ENCODE measurements around the gene RBM4B.
"Not testable (repeated sequence)": the region's sequence is repeated elsewhere in the genome, so short reads cannot be mapped to it uniquely, and the experiment has no call there.

Gene RBM4B

DNA sequence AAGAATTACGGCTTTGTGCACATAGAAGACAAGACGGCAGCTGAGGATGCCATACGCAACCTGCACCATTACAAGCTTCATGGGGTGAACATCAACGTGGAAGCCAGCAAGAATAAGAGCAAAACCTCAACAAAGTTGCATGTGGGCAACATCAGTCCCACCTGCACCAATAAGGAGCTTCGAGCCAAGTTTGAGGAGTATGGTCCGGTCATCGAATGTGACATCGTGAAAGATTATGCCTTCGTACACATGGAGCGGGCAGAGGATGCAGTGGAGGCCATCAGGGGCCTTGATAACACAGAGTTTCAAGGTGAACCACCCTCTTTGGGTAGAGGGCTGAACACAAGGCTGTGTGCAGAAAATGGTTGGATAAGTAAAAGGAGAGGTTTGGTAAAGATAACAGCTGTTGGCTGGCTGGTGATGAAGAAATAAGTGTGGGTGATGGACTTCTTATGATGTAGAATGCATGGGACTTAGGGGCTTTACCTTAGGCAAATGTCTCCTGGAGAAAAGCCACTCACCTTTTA, 37.8 kb downstream of the RBM4B start:
- not testable (repeated sequence) for DNase-seq (ENCODE audit: low read depth)

DNA sequence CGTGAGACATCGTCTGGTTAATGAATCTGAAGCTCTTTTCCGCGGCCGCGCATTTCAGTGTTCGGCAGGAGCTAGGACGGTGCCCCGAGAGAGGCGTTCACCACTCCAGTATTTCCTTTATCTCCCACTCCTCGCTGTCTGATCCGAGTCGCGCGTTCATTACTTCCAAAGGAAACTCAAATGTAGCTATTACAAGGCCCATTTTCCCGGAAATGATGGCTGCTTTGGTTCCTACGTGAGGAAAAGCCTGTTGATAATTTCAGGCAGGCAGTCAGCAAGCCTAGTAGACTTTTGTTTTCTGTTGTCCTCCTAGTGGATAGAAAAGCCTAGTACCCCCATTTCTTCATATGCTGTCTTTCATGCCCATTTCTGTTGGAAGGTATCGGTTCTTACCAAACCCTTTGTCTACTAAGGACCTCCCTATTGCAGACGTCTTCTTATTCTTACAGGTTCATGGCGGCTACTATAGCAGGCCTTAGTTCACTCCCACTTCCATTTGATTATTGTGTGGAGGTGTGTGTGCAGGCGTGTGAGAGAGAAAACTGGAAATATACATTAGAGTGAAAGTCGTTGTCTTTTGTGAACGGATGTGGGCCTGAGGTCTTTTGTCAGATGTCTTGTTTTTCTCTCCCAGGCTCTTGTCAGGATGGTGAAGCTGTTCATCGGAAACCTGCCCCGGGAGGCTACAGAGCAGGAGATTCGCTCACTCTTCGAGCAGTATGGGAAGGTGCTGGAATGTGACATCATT, 38.4 kb downstream of the RBM4B start:
- peak; percentile 28 for DNase-seq (ENCODE audit: low read depth)

DNA sequence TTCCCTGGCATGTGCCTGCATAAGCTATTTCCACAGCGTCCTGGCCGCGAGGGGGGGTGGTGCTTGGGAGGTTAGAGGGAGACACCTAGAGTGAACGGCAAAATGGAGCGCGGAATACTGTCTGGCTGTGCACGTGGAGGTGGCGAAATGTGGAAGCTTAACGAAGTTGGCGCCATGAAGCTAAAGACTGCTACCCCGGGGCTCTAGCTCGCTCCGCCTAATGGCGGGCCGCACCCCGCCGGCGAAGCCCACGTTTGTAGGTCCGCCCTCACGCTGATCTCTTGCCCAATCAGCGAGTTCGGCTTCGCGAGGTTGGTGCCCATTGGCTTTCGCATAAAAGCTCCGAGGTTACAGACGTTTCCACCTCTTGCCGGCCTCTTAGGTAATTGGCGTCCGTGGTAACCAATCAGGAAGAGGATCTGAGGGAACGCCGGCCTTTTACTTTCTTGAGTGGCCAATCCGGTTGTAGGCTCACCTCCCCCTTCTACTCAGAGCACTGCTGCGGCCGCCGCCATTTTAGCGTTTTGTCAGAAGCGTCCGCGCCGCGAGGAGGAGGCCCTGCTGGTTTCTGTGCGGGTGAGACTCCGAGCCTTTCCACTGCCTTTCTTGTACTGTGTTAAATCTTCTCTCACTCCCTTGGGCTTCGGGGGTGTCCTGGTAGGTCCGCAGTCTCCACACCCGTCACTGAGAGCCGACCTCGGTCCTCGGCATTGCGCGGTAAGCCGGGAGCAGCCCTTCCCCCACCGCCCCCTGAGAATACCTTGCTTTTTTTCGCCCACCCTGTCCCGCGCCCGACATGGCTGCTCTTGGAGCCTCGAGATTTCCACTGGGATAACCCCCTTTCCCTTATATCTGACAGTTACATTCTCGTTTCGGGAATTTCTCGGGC, 39.3 kb downstream of the RBM4B start, which contains the start of gene RBM4:
TSS of gene RBM4 (plus strand) at position 527 of the 889 bp plus-strand sequence. CDS start 1,009 bp downstream, outside the sequence.
- peak; percentile 100 for DNase-seq (ENCODE audit: low read depth)

DNA sequence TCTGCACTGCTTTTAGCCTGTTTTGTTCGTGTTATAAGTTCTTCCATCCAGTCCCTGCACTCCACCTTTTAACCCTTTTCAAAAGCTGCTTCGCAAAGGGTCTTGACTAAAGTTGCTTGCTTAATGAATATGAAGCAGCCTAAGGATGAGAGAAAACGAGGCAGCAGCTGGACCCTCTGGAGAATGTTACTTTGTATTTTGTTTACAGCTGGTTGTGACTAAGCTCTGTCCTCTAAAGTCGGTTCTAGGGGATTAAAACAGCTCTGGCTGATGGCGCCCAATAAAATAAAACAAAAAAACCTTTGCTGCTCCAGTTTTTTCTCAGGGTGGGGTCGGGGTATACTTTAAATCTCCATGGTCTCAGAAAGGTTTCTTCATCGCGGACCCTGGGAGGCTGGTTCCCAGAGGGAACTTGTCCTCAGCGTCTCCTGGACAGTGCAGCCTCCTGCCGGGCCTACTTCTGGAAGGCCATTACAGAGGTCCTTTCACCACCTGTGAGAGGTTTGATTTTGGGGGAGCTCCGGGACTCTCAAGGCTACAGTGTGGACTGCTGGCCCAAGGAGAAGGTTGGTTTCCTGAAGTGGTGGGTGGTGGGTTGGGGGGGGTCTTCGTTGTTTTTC, 40.0 kb downstream of the RBM4B start:
- no peak for DNase-seq (ENCODE audit: low read depth)

DNA sequence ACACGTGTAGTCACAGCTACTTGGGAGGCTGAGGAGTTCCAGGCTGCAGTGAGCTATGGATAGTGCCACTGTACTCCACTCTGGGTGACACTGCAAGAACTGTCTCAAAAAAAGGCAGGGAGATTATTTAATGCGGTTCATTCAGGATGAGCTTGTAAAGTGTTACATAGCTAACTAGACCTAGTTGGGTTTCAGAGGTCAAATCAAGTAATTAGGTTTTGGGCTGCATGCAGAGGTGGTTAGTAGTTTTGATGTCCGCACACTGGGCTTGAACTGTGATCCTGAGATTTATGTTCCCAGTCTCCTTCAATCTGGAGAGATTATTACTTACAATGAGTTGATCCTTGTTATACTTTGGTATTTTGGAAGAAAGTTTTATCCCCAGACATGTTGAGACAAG, 41.3 kb downstream of the RBM4B start:
- DNase-seq (ENCODE audit: low read depth), result no peak

DNA sequence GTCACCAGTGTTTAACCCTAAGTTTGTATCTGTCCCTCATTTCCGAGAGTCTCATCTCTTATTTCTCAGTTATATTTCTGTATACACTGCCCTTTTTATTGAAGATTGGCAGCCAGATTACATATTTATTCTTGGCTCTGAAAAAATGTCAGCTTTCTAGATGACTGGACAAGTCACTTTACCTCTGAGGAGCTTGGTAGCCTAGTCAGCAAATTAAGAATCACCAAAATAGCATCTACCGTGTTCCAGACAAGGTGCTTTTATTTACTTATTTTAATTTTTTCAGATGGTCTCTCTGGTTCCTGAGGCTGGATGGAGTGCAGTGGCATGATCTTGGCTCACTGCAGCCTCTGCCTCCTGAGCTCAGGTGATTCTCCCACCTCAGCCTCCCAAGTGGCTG, 44.7 kb downstream of the RBM4B start:
- no peak for DNase-seq (ENCODE audit: low read depth)

DNA sequence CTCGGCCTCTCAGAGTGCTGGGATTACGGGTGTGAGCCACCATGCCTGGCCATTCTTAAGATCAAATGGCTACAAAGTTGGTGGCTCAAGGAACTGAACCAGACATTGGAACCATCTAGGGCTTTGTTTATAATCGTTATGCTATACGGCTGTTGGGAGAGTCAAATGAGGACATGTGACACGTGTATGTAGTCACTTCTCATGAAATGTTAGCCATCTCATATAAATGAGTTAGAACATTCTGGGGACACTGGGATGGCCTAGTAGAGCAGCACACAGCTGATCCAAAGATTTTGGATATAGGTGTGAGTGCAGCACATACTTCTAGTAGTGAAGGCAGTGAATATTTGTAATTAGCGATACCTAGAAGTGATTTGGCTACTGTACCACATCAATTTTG, 45.8 kb downstream of the RBM4B start:
- no peak for DNase-seq (ENCODE audit: low read depth)

DNA sequence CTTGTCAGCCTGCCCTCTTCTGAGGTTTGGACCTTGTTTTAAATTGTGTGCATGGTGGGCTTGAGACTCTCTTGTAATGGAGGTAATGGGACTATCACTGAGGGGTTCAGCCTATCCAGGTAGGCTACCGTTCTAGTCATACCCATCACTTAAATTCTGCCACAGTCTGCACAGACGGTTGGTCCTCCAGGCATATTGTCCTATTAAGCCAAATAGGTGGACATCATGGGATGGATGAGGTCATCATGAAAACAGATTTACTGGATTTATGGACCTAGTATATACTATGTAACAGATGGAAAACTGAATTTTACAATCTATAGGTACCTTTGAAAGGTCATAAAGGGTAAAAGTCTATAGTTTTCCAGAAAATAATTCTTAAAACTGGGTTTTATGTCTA, 48.3 kb downstream of the RBM4B start:
- DNase-seq (ENCODE audit: low read depth), result no peak

DNA sequence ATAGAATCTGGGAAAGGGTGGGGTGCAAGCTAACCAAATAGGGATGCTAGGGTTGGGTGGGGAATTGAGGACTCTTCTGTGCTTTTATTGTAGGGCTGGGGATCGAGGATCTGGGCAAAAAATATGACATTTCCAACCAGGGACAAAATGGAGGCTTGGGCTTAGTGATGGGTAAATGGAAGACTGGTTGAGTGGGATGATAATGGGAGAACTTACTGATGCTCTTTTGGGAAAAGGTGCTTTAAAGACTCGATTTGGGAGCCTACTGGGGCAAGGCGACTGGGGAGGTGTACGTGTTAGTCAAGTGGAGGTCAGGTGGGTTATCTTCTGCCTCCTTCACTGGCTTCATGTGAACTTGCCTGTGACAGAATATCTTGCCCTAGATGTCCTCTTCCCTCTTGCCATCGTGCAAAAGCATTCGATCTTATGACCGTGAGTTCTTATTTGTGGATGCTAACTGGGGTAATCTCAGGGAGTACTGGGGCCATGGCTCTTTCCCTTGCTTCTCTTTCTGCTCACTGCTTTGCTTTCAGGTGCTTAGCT, 49.6 kb downstream of the RBM4B start:
- DNase-seq (ENCODE audit: low read depth), result no peak

DNA sequence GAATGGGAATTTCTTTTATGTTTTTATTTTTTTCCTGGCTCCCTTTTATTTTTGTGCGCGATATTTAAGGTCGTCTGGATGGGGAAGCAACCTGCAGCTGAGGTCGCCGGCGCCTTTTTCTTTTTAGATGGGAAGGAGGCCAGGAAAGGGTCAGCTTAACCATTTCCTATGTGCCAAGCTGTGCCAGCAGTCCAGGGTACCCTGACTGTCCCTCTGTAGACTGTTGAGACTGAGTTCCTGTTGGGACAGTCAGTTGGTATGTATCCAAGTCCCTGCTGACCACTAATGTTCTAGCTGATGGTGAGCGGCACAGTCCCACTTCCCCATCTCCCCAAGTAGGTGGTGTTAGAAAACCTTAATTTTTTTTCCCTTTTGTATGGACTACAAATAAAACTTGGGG, 50.8 kb downstream of the RBM4B start:
- no peak for DNase-seq (ENCODE audit: low read depth)

DNA sequence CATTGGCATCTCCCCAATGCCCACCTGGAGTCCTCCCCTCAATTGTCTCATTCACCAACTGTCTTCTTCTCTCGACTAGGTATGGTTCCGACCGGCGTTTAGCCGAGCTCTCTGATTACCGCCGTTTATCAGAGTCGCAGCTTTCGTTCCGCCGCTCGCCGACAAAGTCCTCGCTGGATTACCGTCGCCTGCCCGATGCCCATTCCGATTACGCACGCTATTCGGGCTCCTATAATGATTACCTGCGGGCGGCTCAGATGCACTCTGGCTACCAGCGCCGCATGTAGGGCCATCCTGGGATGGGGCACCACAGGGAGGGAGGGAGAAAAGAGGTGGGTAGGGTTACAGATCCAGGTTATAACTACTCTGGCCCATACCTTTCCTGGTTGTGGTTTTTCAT, 51.3 kb downstream of the RBM4B start:
- DNase-seq (ENCODE audit: low read depth), result no peak

DNA sequence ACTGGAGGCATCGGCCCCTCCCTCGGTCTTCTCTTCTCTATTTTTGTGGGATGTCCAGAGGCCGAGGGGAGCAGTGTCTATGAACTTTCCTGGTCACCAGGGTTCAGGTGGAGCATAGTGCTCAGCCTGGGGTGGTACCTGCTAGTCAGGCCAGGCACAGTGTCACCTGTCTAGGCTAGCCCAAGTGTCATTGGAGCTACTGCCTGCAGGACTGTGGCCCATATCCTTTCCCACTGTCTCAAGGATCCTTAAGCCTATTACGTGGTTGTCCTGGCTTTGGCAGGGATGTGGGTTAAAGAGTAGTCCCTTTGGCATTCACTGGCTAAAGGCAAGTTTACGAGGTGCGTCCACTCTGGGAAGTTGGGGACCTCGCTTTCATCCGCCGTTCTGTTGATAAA, 51.9 kb downstream of the RBM4B start:
- DNase-seq (ENCODE audit: low read depth), result no peak

DNA sequence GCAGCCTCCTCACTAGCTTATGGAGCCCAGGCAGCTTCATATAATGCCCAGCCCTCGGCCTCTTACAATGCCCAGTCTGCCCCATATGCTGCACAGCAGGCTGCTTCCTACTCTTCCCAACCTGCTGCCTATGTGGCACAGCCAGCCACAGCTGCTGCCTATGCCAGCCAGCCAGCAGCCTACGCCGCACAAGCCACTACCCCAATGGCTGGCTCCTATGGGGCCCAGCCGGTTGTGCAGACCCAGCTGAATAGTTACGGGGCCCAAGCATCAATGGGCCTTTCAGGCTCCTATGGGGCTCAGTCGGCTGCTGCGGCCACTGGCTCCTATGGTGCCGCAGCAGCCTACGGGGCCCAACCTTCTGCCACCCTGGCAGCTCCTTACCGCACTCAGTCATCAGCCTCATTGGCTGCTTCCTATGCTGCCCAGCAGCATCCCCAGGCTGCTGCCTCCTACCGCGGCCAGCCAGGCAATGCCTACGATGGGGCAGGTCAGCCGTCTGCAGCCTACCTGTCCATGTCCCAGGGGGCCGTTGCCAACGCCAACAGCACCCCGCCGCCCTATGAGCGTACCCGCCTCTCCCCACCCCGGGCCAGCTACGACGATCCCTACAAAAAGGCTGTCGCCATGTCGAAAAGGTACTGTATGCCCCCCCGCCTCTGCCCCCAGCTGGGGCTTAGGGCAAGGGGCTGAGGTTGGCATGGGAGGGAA, 52.5 kb downstream of the RBM4B start:
- no peak for DNase-seq (ENCODE audit: low read depth)

DNA sequence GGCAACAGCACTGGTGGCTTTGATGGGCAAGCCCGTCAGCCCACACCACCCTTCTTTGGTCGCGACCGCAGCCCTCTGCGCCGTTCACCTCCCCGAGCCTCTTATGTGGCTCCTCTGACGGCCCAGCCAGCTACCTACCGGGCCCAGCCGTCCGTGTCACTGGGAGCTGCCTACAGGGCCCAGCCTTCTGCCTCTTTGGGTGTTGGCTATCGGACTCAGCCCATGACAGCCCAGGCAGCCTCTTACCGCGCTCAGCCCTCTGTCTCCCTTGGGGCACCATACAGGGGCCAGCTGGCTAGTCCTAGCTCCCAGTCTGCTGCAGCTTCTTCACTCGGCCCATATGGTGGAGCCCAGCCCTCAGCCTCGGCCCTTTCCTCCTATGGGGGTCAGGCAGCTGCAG, 53.2 kb downstream of the RBM4B start:
- no peak for DNase-seq (ENCODE audit: low read depth)

DNA sequence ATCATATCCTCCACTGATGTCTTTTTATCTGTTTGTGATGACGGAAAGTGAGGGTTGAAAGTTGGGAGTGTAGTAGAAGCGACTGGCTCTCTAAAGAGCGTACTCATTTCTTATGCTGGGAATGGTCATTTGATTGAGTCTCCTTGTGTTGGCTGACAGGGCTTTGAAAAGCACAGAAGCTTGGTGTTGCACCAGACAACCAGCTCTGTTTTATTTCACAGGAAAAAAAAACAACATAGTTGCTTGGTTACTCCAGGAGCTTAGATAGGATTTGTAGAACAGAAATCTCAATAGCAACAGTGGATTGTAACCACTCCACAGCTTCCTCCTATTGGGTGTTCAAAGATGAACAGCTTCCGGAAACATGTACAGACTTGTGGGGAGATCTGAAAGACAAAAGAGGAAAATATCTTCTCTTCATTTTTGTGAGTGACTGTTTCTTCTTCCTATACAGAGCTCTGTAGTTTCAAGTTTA, 58.6 kb downstream of the RBM4B start:
- DNase-seq (ENCODE audit: low read depth), result peak; percentile 65

DNA sequence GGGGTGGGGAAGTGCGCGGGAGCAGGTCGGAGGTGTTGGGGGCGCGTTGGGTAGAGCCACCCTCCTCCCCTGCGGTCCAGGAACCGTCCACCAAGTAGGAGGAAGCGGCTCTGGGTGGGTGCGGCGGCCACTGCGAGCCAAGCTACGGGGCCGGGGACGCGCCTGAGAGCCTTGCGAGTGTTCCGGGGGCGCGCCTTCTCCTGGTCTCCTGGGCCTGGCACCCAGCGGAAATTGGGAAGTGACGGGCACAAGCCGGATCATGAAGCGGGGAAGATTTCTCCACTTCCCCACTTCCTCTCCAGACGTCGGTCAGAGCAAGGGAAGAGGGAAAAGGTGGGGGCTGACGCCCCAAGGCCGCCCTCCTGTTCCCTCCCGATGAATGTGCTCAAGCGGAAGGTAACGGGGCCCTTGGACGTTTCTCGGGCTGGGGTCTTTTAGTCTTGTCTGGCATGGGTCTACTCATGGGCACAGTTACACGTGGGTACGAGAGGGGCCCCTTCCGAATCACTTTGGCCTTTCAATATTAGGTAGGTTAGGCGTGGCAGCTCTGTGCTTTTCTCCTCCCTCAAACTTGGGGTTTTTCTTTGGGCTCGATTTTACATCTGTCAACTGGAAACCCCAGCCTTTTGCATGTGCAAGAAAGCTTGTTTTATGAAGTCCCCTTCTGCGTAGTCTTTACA, 60.4 kb downstream of the RBM4B start:
- peak; percentile 59 for DNase-seq (ENCODE audit: low read depth)

DNA sequence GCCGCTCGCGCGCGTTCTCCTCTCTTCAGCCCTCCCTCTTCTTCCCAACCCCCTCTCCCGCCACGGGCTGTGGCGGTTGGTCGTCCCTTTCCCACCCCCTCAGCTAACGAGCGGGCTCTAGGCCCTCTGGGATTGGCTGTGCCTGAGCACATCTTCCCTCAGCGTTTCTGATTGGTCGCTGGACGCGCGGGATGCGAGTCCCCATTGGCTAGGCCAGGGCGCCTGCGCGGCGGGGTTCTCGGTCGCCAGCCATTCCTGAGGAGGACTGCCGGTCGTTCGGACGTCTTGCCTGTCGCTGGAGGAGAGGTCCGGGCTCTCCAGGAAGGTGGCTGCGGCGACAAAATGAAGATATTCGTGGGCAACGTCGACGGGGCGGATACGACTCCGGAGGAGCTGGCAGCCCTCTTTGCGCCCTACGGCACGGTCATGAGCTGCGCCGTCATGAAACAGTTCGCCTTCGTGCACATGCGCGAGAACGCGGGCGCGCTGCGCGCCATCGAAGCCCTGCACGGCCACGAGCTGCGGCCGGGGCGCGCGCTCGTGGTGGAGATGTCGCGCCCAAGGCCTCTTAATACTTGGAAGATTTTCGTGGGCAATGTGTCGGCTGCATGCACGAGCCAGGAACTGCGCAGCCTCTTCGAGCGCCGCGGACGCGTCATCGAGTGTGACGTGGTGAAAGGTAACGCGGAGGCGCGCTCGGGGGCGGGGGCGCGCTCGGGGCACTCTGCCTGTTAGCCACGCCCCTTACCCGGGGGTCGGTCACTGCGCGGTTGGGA, 61.1 kb downstream of the RBM4B start, which contains the start of gene RBM14:
TSS of gene RBM14 (plus strand) at position 252 of the 776 bp plus-strand sequence. CDS start at position 343, 91 bp downstream.
- DNase-seq (ENCODE audit: low read depth), result peak; percentile 99
